Mesendoderm (in vitro differentiated cells): ENCODE measurements around the gene CC2D2B.
A peak's percentile ranks its signal among the peaks of the same experiment; 100 is the strongest.

ENCODE experiments used
- DNase-seq: peaks from one replicate; pipeline ENCODE4 v3.0.0; 2013
- H2AK5ac ChIP-seq: 2 replicates; pipeline ENCODE4 v1.6.1; 2013; ENCODE audit warnings: low read length, inconsistent platforms
- H2BK120ac ChIP-seq: 2 replicates; pipeline ENCODE4 v1.6.1; 2013; ENCODE audit warnings: low read depth, mild to moderate bottlenecking, low read length, moderate library complexity, mixed read lengths
- H2BK15ac ChIP-seq: replicated peaks from 2 replicates; pipeline ENCODE4 v1.6.1; 2013; ENCODE audit warnings: low read depth, mild to moderate bottlenecking, moderate library complexity
- H2BK5ac ChIP-seq: 2 replicates; pipeline ENCODE4 v1.6.1; 2013; ENCODE audit warnings: low read length, inconsistent platforms
- H3K18ac ChIP-seq: 2 replicates; pipeline ENCODE4 v1.6.1; 2013; ENCODE audit warnings: mild to moderate bottlenecking, low read length, mixed read lengths
- H3K23ac ChIP-seq: one replicate; pipeline ENCODE4 v1.6.1; 2013; ENCODE audit warnings: low read length
- H3K27ac ChIP-seq: 2 replicates; pipeline ENCODE4 v1.5.1; 2013; ENCODE audit warnings: low read depth, mild to moderate bottlenecking, inconsistent platforms, low read length, moderate library complexity
- H3K27me3 ChIP-seq: 2 replicates; pipeline ENCODE4 v1.6.1; 2013; ENCODE audit warnings: low read length, control low read depth, mild to moderate bottlenecking, inconsistent platforms; ENCODE audit not compliant: insufficient read depth, poor library complexity
- H3K36me3 ChIP-seq: 2 replicates; pipeline ENCODE4 v1.6.1; 2013; ENCODE audit warnings: low read length, inconsistent platforms; ENCODE audit not compliant: control insufficient read depth, insufficient read depth
- H3K4ac ChIP-seq: one replicate; pipeline ENCODE4 v1.6.1; 2013; ENCODE audit warnings: low read depth, mild to moderate bottlenecking, low read length, moderate library complexity
- H3K4me1 ChIP-seq: 2 replicates; pipeline ENCODE4 v1.6.1; 2013; ENCODE audit warnings: low read depth, low read length, inconsistent platforms; ENCODE audit not compliant: control insufficient read depth
- H3K4me2 ChIP-seq: 2 replicates; pipeline ENCODE4 v1.6.1; 2013; ENCODE audit warnings: low read length
- H3K4me3 ChIP-seq: 2 replicates; pipeline ENCODE4 v1.5.1; 2013; ENCODE audit warnings: mild to moderate bottlenecking, low read length
- H3K56ac ChIP-seq: one replicate; pipeline ENCODE4 v1.6.1; 2013; ENCODE audit warnings: low read length
- H3K79me1 ChIP-seq: 2 replicates; pipeline ENCODE4 v1.6.1; 2013; ENCODE audit warnings: low read length, inconsistent platforms
- H3K79me2 ChIP-seq: 2 replicates; pipeline ENCODE4 v1.6.1; 2013; ENCODE audit warnings: mild to moderate bottlenecking, low read length; ENCODE audit not compliant: control insufficient read depth, insufficient read depth
- H3K9ac ChIP-seq: 2 replicates; pipeline ENCODE4 v1.6.1; 2013; ENCODE audit warnings: low read length, inconsistent platforms
- H4K5ac ChIP-seq: one replicate; pipeline ENCODE4 v1.6.1; 2013; ENCODE audit warnings: low read length
- H4K8ac ChIP-seq: one replicate; pipeline ENCODE4 v1.6.1; 2013; ENCODE audit warnings: low read depth, mild to moderate bottlenecking, control low read depth, low read length, moderate library complexity
- WGBS: extraction: QIAGEN DNeasy Blood & Tissue Kit; methylation state at CpG from one replicate; pipeline ENCODE4 v1.1.7; 2013; ENCODE audit warnings: low lambda C conversion rate, missing lambda C conversion rate; ENCODE audit not compliant: insufficient coverage; ENCODE audit errors: extremely low coverage; 5-methylcytosine and 5-hydroxymethylcytosine counted together

CC2D2B gene

GRCh38 chr10:96014473-96015102 lies 106.8 kb downstream of the CC2D2B start:
- no peaks in the 10 kb centered on the region for H3K79me1 ChIP-seq
- DNase-seq = no peak

GRCh38 chr10:96017191-96017687 lies 109.5 kb downstream of the CC2D2B start:
- Histone ChIP-seq H2BK120ac (no peak overlapping the region), H3K9ac (no peak overlapping the region), H3K4me2 (no peak overlapping the region), H3K56ac (no peak overlapping the region), H2BK15ac (no peak overlapping the region), H3K4me1 (no peaks in the 10 kb centered on the region), H3K4ac (no peak overlapping the region), H3K27ac (no peak overlapping the region), H3K36me3 (no peaks in the 10 kb centered on the region), H3K4me3 (no peak overlapping the region), H4K5ac (no peak overlapping the region), H3K79me2 (no peaks in the 10 kb centered on the region), H3K27me3 (no peaks in the 10 kb centered on the region), H3K18ac (no peak overlapping the region), H2AK5ac (no peak overlapping the region), H3K23ac (no peak overlapping the region), H3K79me1 (no peaks in the 10 kb centered on the region), H2BK5ac (no peak overlapping the region), H4K8ac (no peak overlapping the region)
- DNase-seq = peak; percentile 65
- no CpG with 5 or more reads among the region's 5 CpGs for WGBS

More at GRCh38 chr10:96014473-96015102, 106.8 kb downstream of the CC2D2B start:
- no peak overlapping the region for H2BK5ac ChIP-seq
- no peak overlapping the region for H3K4me3 ChIP-seq
- no peaks in the 10 kb centered on the region for H3K4me1 ChIP-seq
- H2BK15ac ChIP-seq = no peak overlapping the region
- no peaks in the 10 kb centered on the region for H3K27me3 ChIP-seq
- H2BK120ac ChIP-seq = no peak overlapping the region
- no peak overlapping the region for H3K23ac ChIP-seq
- no CpG with 5 or more reads among the region's 2 CpGs for WGBS
- no peak overlapping the region for H3K4me2 ChIP-seq
- H3K27ac ChIP-seq = no peak overlapping the region
- H3K56ac ChIP-seq = no peak overlapping the region
- no peak overlapping the region for H4K5ac ChIP-seq
- H3K9ac ChIP-seq = no peak overlapping the region
- H2AK5ac ChIP-seq = no peak overlapping the region
- no peak overlapping the region for H3K4ac ChIP-seq
- no peaks in the 10 kb centered on the region for H3K36me3 ChIP-seq
- no peaks in the 10 kb centered on the region for H3K79me2 ChIP-seq
- no peak overlapping the region for H4K8ac ChIP-seq
- H3K18ac ChIP-seq = no peak overlapping the region

DNA sequence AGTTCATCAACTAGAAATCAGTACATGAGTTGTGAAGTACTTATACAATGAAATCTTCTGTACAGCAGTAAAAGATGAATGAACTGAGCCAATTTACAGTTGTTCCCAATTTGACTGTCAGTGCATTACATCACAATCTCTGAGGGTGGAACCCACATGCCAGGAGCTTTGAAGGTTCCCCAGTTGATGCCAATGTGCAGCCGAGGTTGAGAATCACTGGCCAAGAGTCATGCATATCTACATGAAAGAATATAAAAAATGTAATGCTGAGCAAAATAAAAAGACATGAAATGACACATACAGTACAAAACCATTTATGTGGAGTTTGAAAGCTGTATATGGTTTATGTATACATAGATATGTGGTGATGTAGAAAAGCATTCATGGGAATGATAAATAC lies 113.6 kb downstream of the CC2D2B start:
- Histone ChIP-seq H3K27ac (no peak overlapping the region), H3K79me1 (no peaks in the 10 kb centered on the region), H3K27me3 (no peaks in the 10 kb centered on the region), H3K4me2 (no peak overlapping the region), H2BK120ac (no peak overlapping the region), H3K9ac (no peak overlapping the region), H3K79me2 (no peaks in the 10 kb centered on the region), H4K8ac (no peak overlapping the region), H3K4me3 (no peak overlapping the region), H3K36me3 (no peaks in the 10 kb centered on the region), H3K4me1 (no peaks in the 10 kb centered on the region), H2BK5ac (no peak overlapping the region), H3K4ac (no peak overlapping the region), H3K56ac (no peak overlapping the region), H2AK5ac (no peak overlapping the region), H3K18ac (no peak overlapping the region), H2BK15ac (no peak overlapping the region), H3K23ac (no peak overlapping the region), H4K5ac (no peak overlapping the region)
- DNase-seq = no peak
- WGBS = no CpG with 5 or more reads among the region's 1 CpG

DNA sequence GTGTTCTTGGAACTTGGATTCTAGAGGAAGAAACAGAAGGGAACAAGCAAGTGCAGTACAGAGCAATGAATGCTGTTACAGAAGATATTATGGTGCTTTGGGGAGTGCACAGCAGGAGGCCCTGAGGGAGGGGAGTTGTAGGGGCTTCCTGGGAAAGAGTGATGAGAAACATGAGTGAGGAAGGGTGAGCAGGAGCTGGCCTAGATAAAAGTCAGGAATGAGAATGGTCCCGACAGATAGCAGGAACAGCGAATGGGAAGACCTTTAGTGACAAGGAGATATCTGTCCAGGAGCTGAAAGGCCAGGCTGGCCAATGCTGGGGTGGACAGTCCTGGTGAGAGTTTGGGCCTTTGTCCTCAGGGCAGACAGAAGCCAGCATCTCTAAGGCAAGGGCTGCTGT lies 115.0 kb downstream of the CC2D2B start:
- Histone ChIP-seq H2AK5ac (no peak overlapping the region), H3K4me1 (no peaks in the 10 kb centered on the region), H3K18ac (no peak overlapping the region), H3K56ac (no peak overlapping the region), H4K5ac (no peak overlapping the region), H3K4me2 (no peak overlapping the region), H2BK15ac (no peak overlapping the region), H4K8ac (no peak overlapping the region), H3K23ac (no peak overlapping the region), H3K9ac (no peak overlapping the region), H3K79me2 (no peaks in the 10 kb centered on the region), H3K4ac (no peak overlapping the region), H2BK120ac (no peak overlapping the region), H3K36me3 (no peaks in the 10 kb centered on the region), H3K79me1 (no peaks in the 10 kb centered on the region), H2BK5ac (no peak overlapping the region), H3K27me3 (no peaks in the 10 kb centered on the region), H3K4me3 (no peak overlapping the region), H3K27ac (no peak overlapping the region)
- no peak for DNase-seq
- WGBS = no CpG with 5 or more reads among the region's 2 CpGs

GRCh38 chr10:96023168-96023567 lies 115.4 kb downstream of the CC2D2B start:
- H3K56ac ChIP-seq = no peak overlapping the region
- H3K18ac ChIP-seq = no peak overlapping the region
- no peaks in the 10 kb centered on the region for H3K4me1 ChIP-seq
- H3K27me3 ChIP-seq = no peaks in the 10 kb centered on the region
- H3K9ac ChIP-seq = no peak overlapping the region
- no peak overlapping the region for H2BK15ac ChIP-seq
- DNase-seq = no peak
- no peaks in the 10 kb centered on the region for H3K36me3 ChIP-seq
- no peak overlapping the region for H4K8ac ChIP-seq
- no peak overlapping the region for H3K4me3 ChIP-seq
- H2BK120ac ChIP-seq = no peak overlapping the region
- H4K5ac ChIP-seq = no peak overlapping the region
- no peak overlapping the region for H3K4ac ChIP-seq
- H3K4me2 ChIP-seq = no peak overlapping the region
- H3K27ac ChIP-seq = no peak overlapping the region
- no peak overlapping the region for H2AK5ac ChIP-seq
- no peaks in the 10 kb centered on the region for H3K79me1 ChIP-seq
- no peak overlapping the region for H2BK5ac ChIP-seq
- no peaks in the 10 kb centered on the region for H3K79me2 ChIP-seq
- H3K23ac ChIP-seq = no peak overlapping the region

DNA sequence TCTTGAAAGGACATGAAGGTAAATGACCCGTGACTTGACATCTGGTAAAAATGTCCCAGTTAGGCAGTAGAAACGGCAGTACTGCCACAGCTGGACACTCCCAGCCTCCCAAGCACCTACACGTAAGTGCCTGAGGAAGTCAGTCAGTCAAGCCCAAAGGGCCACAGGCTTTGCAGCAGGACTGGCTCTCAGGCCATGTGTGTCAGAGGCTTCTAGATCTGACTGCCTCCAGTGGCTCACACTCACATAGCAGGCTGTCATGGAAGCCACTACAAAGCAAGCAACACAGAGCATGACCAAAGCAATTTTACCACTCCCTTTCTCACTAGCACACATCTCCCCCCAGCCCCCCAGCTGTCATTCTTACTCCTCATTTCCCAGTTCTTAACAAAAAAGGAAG lies 117.8 kb downstream of the CC2D2B start:
- H3K4me1 ChIP-seq = no peaks in the 10 kb centered on the region
- no peak overlapping the region for H3K9ac ChIP-seq
- no peak overlapping the region for H2BK120ac ChIP-seq
- no peaks in the 10 kb centered on the region for H3K36me3 ChIP-seq
- no peaks in the 10 kb centered on the region for H3K79me1 ChIP-seq
- H3K56ac ChIP-seq = no peak overlapping the region
- no peak overlapping the region for H2BK5ac ChIP-seq
- no peak overlapping the region for H3K4ac ChIP-seq
- H3K23ac ChIP-seq = no peak overlapping the region
- H3K27ac ChIP-seq = no peak overlapping the region
- H3K4me3 ChIP-seq = no peak overlapping the region
- H4K8ac ChIP-seq = no peak overlapping the region
- no peaks in the 10 kb centered on the region for H3K27me3 ChIP-seq
- no peak overlapping the region for H3K18ac ChIP-seq
- no peak overlapping the region for H4K5ac ChIP-seq
- DNase-seq = peak; percentile 81
- H2BK15ac ChIP-seq = no peak overlapping the region
- H2AK5ac ChIP-seq = no peak overlapping the region
- no peaks in the 10 kb centered on the region for H3K79me2 ChIP-seq
- WGBS = no CpG with 5 or more reads among the region's 3 CpGs
- H3K4me2 ChIP-seq = no peak overlapping the region
